Neural crest cell (in vitro differentiated cells): ENCODE results near the gene TMEM181. TPM values are rescaled to one million over a fixed set of nuclear protein-coding genes. Genes with fewer than 3 reads are reported as not detected.

Experiments used
- DNase-seq: peaks from one replicate; pipeline ENCODE4 v3.0.0; 2021; ENCODE audit warnings: low read depth, mixed read lengths, low spot score
- H3K27ac Mint-ChIP-seq: one replicate; pipeline ENCODE4 v1.8.0; 2021; ENCODE audit warnings: mild to moderate bottlenecking, mixed read lengths; ENCODE audit not compliant: unreplicated experiment
- H3K27me3 Mint-ChIP-seq: 2 replicates; pipeline ENCODE4 v1.8.0; 2021; ENCODE audit warnings: low read depth, mild to moderate bottlenecking, mixed read lengths
- H3K36me3 Mint-ChIP-seq: 2 replicates; pipeline ENCODE4 v1.8.0; 2021; ENCODE audit warnings: low read depth, mild to moderate bottlenecking, mixed read lengths
- H3K4me1 Mint-ChIP-seq: 2 replicates; pipeline ENCODE4 v1.8.0; 2021; ENCODE audit warnings: mixed read lengths
- H3K4me3 Mint-ChIP-seq: one replicate; pipeline ENCODE4 v1.8.0; 2021; ENCODE audit warnings: mild to moderate bottlenecking, mixed read lengths
- H3K9me3 Mint-ChIP-seq: 2 replicates; pipeline ENCODE4 v1.8.0; 2021; ENCODE audit warnings: mixed read lengths
- CTCF ChIP-seq: fragments of 200-600 bp; sonication (generic); conservative IDR thresholded peaks from 2 replicates; pipeline ENCODE4 v1.5.0; 2021; ENCODE audit warnings: antibody characterized with exemption, mild to moderate bottlenecking
- microRNA-seq: library from miRNA; unstranded; fragments of <30 nt; microRNA quantifications from one replicate; pipeline ENCODE4, GENCODE V29; 2020
- total RNA-seq: library from RNA; stranded (reverse); gene quantifications from 2 replicates; pipeline ENCODE4 v1.2.1, GENCODE V29; 2021

The TMEM181 gene
- total RNA-seq, 1 donor from 2014 or later, result 23.9 TPM

GRCh38 chr6:158684311-158684710 is 124.4 kb downstream of the TMEM181 start:
- Mint-ChIP-seq H3K27ac (no peak overlapping the region), H3K9me3 (no peaks in the 10 kb centered on the region), H3K4me3 (no peak overlapping the region), H3K27me3 (peaks cover 12% of the 10 kb centered on the region), H3K4me1 (no peaks in the 10 kb centered on the region), H3K36me3 (no peaks in the 10 kb centered on the region)
- TF ChIP-seq CTCF, result no peak
- no peak for DNase-seq

- no peak for TF ChIP-seq CTCF
- Mint-ChIP-seq H3K27me3 (peaks cover 12% of the 10 kb centered on the region), H3K4me1 (no peaks in the 10 kb centered on the region), H3K4me3 (no peak overlapping the region), H3K27ac (no peak overlapping the region), H3K9me3 (no peaks in the 10 kb centered on the region), H3K36me3 (no peaks in the 10 kb centered on the region)
- no peak for DNase-seq
These were observed 124.9 kb downstream of the TMEM181 start for GRCh38 chr6:158684745-158685324.

Small RNA genes within 50 kb of the gene (microRNA-seq; reads per million reads assigned to microRNA genes)
- gene MIR7161, result not detected

Other genes with a start within 250 kb of the TMEM181 start
- 106 and 115 TPM in 2 replicates for gene TULP4, start 247.6 kb upstream of the TMEM181 start, total RNA-seq
- 117 and 118 TPM in 2 replicates for gene DYNLT1, start 84.7 kb downstream of the TMEM181 start, total RNA-seq
- gene SYTL3, start 90.0 kb downstream of the TMEM181 start, total RNA-seq, result 0.20 and 0.28 TPM in 2 replicates